GM21447 (cell line): ENCODE measurements around the gene ANKRD24.
"Not testable (repeated sequence)": the region's sequence is repeated elsewhere in the genome, so short reads cannot be mapped to it uniquely, and the experiment has no call there.

Source experiments
- ATAC-seq: cut with Tn5 transposase; IDR thresholded peaks from one replicate; pipeline ENCODE4 v1.9.1; 2021; ENCODE audit not compliant: unreplicated experiment

The ANKRD24 gene

DNA sequence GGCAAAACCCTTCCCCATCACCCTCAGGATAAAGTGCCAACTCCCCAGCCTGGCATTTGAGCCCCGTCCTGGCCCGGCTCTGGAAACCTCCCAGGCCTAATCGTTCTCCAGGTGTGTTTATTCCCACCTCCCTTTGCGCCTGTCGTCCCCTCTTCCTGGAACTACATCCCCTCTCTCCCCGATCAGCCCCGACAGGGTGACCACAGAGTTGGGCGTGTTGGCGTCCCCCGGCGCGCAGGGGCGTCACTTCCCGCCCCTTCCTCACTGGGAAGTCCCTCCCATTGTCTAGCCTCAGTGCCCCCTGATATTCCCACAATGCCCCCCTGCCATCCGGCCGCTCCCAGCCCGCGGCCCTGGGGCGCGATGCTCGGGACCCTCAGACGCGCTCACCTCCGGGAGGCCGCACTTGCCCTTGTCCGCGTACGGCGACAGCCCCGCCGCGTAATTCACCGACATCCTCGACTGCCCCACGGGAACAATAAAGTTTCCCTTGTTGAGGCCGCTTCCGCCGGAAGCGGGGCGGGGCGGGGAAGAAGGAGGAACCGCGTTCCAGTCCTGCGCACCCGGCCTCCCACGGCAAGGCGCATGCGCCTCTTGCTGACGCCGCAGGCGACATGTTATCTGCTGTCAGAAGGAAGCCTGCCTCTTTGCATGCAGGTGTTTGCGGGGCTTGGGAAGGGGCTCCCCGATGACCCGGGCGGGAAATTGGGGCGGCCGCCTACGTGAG lies at the start of gene ANKRD24, which contains the start of gene SIRT6:
Gene ANKRD24 (plus strand): TSS at position 606 of the 727 bp plus-strand sequence. CDS start 3,737 bp downstream, outside the sequence.
Gene SIRT6 (minus strand): TSS at position 480 of the 727 bp plus-strand sequence. CDS start 24 bp downstream, at position 456.
- ATAC-seq = peak; percentile 62

DNA sequence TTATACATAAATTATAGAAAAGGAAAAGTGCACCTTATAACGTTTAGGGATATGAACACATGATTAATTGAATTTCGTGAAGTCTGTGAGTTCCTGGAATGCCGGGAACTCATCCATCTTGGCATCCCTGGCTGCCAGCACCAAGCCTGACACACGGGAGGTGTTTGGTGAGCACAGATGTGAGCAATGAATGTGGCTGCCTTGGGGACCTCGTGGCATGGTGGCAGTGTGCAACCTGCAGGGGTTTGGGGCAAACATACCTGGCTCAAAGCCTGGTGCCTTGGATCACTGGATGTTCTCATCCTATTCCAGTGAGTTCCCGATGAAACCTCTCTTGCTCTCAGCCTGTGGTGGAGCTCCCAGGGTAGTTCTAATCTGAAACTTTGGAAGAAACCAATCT lies 48.1 kb upstream of the ANKRD24 start:
- ATAC-seq = no peak

DNA sequence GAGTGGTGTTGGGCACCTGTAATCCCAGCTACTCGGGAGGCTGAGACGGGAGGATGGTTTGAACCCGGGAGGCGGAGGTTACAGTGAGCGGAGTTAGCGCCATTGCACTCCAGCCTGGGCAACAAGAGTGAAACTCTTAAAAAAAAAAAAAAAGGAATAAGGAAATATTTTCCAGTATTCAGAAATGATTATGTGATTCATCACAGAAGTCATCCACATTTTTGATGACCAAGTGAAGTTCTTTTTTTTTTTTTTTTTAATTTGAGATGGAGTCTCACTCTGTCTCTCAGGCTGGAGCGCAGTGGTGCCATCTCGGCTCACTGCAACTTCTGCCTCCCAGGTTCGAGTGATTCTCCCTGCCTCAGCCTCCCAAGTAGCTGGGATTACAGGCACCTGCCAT lies 47.1 kb upstream of the ANKRD24 start:
- ATAC-seq = not testable (repeated sequence)

DNA sequence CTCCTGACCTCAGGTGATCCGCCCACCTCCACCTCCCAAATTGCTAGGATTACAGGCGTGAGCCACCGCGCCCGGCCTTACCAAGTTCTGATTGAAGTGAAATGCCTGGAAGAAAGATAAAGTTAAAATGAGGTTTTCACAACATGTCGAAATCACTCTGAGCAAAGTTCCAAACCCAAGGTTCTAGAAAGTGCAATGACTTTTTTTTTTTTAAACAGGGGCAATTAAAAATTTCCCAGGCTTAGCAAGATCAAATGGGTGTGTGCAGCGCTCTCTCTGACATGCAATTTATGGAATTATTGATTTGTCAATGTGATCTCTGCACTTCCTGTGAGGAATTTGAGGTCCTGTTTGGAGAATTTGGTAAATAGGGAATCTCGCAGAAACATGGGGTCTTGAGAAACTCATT lies 45.8 kb upstream of the ANKRD24 start:
- no peak for ATAC-seq

DNA sequence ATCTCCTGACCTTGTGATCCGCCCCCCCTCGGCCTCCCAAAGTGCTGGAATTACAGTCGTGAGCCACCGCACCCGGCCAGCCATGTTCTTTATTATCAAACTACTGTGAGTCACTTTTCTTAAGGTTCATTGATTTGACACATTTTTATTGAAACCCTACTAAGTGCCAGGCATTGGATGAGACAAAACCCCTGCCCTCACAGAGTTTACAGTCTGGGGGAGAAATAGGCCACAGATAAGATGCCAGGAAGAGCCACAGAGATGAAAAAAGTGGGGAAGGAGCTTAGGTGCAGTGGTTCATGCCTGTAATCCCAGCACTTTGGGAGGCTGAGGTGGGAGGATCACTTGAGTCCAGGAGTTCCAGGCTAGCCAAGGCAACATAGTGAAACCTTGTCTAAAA lies 44.0 kb upstream of the ANKRD24 start:
- no peak for ATAC-seq

DNA sequence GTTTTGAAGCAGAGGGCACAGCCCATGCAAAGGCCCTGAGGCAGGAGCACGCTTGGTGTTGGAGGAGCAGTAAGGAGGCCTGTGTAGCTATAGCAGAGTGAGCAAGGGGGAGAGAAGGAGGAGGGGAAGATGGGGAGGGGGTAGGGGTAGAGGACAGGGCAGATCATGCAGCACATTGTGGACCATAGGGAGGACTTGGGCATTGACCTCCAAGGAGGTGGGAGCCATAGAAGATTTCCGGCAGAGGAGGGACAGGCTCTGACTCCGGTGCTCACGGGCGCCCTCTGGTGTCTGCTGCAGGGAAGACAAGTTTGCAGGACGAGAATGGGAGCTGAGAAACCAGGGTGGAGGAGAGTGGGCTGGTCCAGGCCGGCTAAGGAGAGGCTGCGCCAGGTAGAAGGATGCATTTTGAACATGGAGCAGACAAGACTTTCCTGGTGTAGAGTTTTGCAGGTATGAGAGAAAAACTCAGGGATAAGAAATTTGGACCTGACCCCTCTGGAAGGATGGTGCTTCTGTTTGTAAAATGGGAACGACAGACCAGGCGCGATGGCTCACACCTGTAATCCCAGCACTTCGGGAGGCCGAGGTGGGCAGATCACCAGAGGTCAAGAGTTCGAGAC lies 42.8 kb upstream of the ANKRD24 start:
- ATAC-seq = no peak

DNA sequence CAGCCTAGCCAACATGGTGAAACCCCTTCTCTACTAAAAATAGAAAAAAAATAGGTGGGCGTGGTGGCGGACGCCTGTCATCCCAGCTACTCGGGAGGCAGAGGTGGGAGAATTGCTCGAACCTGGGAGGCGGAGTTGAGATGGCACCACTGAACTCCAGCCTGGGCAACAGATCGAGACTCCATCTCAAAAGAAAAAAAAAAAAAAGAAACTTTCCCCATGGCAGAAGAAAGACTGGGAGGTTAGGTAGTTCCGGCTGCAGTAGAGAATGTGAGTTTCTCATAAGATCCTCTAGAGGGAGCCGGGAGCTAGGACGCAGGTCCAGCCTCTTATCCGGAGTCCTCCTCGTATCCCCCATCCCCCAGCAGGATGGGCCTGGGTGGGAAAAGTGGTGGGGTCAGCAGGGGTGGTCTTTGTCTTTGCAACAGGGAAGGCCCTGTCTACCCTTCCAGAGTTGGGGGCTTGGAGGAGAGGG lies 42.2 kb upstream of the ANKRD24 start:
- ATAC-seq = no peak

DNA sequence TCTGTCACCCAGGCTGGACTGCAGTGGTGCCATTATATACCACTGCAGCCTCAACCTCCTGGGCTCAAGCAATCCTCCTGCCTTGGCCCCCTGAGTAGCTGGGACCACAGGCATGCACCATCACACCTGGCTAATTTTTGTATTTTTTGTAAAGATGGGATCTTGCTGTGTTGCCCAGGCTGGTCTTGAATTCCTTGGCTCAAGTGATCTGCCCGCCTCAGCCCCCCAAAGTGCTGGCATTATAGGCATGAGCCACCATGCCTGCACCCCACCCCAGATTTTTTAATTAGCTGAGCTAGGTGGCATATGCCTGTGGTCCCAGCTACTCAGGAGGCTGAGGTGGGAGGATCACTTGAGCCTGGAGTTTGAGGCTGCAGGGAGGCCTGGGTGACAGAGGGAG lies 39.6 kb upstream of the ANKRD24 start:
- ATAC-seq = not testable (repeated sequence)

DNA sequence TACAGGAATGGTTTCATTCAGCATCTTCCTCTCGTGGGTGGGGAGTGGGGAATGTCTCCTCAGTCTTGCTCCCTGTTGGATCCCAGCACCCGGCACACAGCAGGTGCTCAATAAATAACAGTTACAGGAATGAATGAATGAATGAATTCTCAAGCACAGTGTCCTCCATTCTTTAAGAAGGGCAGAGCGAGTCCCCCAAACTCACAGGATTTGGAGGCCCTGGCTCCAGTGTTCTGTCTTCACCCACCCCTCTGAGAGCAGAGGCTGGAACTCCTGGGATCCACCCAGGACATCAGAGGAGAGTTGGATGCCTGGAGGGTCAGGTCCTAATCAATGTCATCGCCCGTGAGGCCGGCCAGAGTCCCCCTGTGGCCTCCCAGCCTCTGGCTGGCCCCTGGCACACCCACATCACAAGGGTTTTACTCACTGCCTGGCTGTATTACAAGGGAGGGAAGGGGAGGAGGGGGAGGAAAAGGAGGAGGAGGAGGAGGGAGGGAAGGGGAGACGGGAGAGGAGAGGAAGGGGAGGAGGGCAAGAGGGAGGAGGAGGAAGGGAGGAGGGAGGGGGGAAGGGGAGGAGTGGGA lies 37.7 kb upstream of the ANKRD24 start:
- no peak for ATAC-seq

DNA sequence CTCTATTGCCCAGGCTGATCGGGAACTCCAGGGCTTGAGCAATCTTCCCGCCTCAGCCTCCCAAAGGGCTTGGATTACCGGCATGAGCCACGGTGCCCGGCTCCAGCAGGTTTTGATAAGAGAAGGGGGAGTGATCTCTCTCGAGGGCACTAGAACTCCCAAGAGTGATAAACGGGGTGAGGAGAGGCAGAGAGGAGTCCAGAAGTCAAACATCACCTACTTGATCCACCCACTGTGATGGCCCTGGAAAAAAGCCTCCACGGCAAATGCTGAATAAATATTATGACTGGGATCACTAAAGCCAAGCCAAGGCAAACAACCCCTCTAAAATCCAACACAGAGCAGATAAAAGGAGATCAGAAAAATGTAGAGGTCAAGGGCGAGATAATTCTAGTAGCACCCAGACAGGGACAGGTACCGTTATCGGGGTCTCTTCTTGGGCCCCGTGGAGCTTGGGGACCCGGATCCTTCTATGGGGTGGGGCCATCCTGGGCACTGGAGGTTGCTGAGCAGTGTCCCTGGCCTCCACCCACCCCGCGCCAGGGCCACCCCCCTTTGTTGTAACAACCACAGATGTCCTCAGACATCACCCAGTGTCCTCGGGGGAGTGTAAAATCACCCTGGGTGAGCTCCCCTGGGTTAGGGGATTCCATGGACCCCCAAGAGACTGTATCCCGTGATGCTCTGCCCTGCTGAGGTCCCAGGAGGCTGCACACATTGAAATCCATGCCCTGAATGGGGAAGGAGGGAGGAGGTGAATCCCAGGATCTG lies 32.8 kb upstream of the ANKRD24 start:
- ATAC-seq = no peak

DNA sequence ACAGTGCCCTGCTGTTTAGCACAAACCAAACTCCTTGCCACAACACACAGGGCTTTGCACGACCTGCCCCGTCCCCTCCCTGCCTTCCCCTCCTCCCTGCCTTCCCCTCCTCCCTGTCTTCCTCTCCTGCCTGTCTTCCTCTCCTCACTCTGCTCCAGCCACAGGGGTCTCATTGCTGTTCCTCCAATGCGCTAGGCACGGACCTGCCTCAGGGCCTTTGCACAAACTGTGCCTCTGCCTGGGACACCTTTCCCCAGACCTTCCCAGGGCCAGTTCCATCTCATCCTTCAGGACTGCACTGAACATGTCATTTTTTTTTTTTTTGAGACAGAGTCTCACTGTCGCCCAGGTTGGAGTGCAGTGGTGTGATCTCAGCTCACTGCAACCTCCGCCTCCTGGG lies 30.9 kb upstream of the ANKRD24 start:
- ATAC-seq = no peak

DNA sequence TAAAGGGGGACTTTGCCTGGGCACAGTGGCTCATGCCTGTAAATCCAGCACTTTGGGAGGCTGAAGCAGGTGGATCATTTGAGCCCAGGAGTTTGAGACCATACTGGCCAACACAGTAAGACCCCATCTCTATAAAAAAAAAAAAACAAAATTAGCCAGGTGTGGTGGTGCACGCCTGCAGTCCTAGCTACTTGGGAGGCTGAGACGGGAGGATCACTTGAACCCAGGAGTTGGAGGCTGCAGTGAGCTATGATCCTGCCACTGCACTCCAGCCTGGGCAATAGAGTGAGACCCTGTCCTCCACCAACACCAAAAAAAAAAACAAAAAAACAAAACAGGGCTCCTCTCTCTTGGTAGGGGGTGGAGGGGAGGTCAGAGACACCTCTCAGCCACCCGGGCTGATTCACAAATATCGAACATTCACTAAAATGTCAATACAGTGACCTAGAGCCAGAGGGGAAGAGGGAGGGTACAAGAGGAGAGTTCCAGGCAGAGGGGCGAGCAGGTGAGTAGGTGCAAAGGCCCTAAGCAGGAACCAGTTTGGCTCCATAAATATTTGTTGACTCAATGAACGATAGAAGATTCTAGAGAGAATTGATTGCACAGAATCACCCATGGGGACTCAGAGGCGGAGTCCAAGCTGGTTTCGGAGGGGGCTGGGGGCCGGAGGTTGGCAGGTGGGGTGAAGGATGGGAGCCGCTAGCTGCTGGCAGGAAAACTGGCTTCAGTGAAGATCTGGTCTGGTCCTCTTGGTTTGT lies 30.1 kb upstream of the ANKRD24 start:
- ATAC-seq = no peak

DNA sequence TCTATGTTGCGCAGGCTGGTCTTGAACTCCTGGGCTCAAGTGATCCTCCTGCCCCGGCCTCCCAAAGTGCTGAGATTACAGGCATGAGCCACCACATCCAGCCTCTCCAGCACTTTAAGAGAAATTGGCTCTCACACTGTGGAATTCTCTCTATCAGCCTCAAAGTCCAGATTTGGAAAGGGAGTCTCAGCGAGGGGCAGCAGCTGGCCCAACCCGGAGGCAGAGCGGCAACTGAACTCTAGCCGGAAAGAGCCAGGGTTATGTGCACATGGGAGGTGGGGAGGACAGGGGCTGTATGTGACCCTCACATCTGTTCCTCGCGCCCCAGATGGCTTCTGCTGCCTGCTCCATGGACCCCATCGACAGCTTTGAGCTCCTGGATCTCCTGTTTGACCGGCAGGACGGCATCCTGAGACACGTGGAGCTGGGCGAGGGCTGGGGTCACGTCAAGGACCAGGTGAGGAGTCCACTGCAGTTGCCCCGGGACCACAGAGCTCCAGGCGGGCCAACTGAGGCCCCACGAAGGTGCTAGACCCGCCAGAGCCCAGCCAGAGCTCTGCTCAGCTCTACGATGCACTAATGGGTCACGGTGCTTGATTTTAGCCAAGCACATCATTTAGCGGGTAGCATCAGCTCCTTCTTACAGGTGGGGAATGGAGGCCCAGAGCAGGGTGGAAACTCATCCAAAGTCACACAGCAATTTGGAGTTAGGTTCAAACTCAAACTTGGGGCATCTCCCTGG lies 27.7 kb upstream of the ANKRD24 start:
- no peak for ATAC-seq

DNA sequence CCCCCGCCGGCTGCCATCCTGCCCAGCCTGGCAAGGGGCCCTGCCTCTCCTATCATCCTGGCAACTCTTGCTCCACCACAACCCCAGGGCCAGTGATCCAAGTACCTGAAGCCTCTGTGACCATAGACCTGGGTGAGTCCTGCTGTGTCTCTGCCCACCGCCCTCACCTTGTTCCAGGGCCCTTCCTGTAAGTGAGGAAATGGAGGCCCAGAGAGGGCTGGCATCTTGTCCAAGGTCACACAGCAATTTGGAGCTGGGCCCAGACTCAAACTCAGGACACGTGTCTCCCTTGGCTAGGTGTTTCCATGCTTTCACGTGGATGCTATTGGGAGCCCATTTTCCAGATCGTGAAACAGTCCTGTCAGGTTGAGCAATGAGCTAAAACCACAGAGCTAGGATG lies 25.3 kb upstream of the ANKRD24 start:
- ATAC-seq = no peak

DNA sequence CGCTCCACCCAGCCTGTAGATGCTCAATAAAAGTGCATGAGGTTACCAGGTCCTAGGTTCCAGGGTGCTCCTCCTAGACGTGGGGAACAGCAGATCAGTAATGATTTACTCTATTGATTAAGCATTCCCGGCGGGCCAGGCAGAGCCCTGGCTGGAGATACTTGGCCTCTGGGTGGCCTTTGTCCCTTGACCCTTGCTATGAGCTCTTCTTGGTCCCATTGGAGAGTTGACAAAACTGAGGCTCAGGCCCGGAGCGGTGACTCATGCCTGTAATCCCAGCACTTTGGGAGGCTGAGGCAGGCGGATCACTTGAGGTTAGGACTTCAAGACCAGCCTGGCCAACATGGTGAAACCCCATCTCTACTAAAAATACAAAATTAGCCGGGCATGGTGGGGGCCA lies 24.5 kb upstream of the ANKRD24 start:
- ATAC-seq = not testable (repeated sequence)

DNA sequence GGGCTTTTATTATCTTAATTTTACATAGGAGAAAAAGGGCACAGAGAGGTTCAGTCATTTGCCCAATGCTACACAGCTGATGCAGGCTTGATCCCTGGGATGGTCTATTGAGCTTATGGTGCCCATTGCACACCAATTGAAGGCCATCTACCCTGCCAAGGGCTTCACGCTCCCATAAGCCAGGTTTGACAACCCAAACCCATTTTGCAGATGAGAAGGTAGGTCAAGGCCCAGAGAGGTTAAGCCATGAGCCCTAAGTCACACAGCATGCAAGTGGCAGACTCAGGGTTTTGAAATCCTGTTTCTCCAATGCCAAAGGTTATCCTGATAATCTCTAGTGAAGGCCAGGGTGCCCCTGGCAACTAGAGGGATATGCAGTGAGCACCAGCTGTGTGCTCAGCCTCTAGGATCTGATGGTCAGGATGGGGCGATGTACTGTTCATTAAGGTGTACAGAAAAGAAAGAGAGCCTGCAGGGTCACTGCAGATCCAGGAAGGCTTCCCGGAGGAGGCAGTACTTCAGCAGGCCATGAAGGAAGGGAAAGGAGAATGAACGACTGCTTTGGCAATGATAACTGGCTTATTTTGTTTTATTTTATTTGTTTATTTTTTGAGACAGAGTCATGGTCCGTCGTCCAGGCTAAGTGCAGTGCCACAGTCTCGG lies 20.9 kb upstream of the ANKRD24 start:
- no peak for ATAC-seq

DNA sequence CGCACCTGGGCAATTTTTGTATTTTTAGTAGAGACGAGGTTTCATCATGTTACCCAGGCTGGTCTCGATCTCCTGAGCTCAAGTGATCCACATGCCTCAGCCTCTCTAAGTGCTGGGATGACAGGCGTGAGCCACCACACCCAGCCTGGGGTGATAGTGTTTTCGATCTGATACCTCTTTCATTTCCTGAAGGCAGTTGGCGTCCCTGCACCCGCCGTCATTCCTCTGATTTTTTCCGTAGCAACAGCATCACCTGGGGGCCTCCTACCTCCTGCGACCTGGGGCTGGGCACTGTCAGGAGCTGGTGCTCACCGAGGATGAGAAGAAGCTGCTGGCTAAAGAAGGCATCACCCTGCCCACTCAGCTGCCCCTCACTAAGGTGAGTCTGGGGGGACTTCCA lies 18.2 kb upstream of the ANKRD24 start:
- ATAC-seq = no peak

DNA sequence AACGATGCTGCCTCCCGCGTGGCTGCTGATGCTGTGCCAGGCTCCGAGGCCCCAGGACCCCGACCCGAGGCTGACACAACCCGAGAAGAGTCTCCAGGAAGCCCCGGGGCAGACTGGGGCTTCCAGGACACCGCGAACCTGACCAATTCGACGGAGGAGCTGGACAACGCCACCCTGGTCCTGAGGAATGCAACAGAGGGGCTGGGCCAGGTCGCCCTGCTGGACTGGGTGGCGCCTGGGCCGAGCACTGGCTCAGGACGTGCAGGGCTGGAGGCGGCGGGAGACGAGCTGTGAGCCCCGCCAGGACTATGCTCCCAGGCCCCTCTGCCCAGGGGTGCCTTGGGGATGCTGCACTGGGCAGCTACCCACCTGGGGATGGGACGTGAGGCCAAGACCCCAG lies 10.8 kb upstream of the ANKRD24 start:
- no peak for ATAC-seq

DNA sequence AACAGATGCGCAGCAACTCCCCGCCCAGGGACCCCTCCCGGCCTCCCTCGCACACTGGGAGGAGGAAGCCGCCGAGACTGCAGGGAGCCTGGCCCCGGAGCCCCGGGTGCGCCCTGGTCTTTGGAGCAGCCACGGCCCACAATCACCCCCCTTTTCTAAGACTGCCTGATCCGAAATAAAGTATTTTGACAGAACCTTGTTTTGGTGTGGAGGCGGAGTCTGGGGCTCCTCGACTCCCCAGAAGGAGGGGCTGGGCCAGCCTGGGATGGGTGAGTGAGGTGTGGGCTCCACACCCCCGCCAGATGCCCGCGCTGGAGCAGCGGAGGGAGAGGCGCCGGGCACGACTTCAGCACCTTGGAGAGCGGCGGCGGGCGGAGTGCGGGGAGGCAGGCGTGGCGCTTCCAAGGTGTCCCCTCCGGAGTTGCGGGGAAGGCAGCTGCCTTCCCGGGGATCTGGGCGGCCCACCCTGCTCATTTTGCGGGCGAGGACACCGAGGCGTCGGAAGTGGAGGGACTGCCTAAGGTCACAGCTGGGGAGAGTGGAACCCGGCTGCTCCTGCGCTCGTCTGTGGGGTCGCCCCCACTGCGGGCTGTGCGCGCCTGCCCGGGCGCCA lies 9.5 kb upstream of the ANKRD24 start:
- no peak for ATAC-seq
